Ishikawa (cell line): Measurements from ENCODE around the gene ERBB4.

Source experiments
- CEBPB ChIP-seq: IDR thresholded peaks from 2 replicates; pipeline ENCODE4 v1.6.1; 2012
- CREB1 ChIP-seq: IDR thresholded peaks from 2 replicates; pipeline ENCODE4 v1.6.1; 2012; ENCODE audit warnings: low read depth
- EGR1 ChIP-seq: IDR thresholded peaks from 2 replicates; pipeline ENCODE4 v1.6.1; 2012
- EP300 ChIP-seq: IDR thresholded peaks from 2 replicates; pipeline ENCODE4 v1.6.1; 2012; ENCODE audit warnings: borderline replicate concordance
- FOXM1 ChIP-seq: IDR thresholded peaks from 2 replicates; pipeline ENCODE4 v1.6.1; 2012; ENCODE audit warnings: low read depth, borderline replicate concordance
- MAX ChIP-seq: IDR thresholded peaks from 2 replicates; pipeline ENCODE4 v1.6.1; 2012
- NFIC ChIP-seq: IDR thresholded peaks from 2 replicates; pipeline ENCODE4 v1.6.1; 2012
- RAD21 ChIP-seq: IDR thresholded peaks from 2 replicates; pipeline ENCODE4 v1.6.1; 2012; ENCODE audit warnings: low read depth
- REST ChIP-seq: IDR thresholded peaks from 2 replicates; pipeline ENCODE4 v1.6.1; 2012; ENCODE audit warnings: low read depth, mild to moderate bottlenecking
- TAF1 ChIP-seq: IDR thresholded peaks from 2 replicates; pipeline ENCODE4 v1.6.1; 2012; ENCODE audit warnings: low read depth, mild to moderate bottlenecking
- TCF12 ChIP-seq: IDR thresholded peaks from 2 replicates; pipeline ENCODE4 v1.6.1; 2012; ENCODE audit warnings: low read depth
- TEAD4 ChIP-seq: IDR thresholded peaks from 2 replicates; pipeline ENCODE4 v1.6.1; 2012
- USF1 ChIP-seq: IDR thresholded peaks from 2 replicates; pipeline ENCODE4 v1.6.1; 2012
- YY1 ChIP-seq: IDR thresholded peaks from 2 replicates; pipeline ENCODE4 v1.6.1; 2012; ENCODE audit warnings: low read depth
- ZBTB7A ChIP-seq: IDR thresholded peaks from 2 replicates; pipeline ENCODE4 v1.6.1; 2012; ENCODE audit warnings: low read depth

Gene ERBB4

DNA sequence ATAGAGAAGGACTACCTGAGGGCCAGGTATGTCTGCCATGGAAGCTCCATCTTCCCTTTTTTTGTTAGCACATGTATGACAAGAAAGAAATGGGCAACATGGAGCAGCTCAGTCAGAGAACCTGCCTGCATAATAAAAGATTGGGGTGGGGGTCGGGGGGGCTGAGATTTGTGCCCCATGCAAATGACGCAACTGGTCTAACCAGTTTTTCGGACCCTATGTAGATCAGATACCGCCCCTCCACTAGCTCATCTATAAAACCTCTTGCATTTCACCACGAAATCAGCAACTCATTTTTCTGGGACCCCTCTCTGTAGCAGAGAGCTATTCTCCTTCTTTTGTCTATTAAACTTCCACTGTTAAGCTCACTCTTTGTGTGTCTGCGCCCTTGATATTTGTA lies 657.2 kb downstream of the ERBB4 start:
- TF ChIP-seq ZBTB7A (no peak), RAD21 (no peak), USF1 (no peak)

GRCh38 chr2:211879323-211879722 lies 659.3 kb downstream of the ERBB4 start:
- TF ChIP-seq TEAD4 (no peak), ZBTB7A (no peak), RAD21 (peak; percentile 25)

GRCh38 chr2:211877061-211877460 lies 661.5 kb downstream of the ERBB4 start:
- no peak for TF ChIP-seq RAD21
- no peak for TF ChIP-seq NFIC
- TF ChIP-seq CEBPB: no peak
- TF ChIP-seq YY1: no peak
- TF ChIP-seq EGR1: no peak
- no peak for TF ChIP-seq MAX
- TF ChIP-seq USF1: no peak
- no peak for TF ChIP-seq REST
- no peak for TF ChIP-seq TAF1
- no peak for TF ChIP-seq CREB1
- TF ChIP-seq ZBTB7A: no peak
- TF ChIP-seq TEAD4: no peak

DNA sequence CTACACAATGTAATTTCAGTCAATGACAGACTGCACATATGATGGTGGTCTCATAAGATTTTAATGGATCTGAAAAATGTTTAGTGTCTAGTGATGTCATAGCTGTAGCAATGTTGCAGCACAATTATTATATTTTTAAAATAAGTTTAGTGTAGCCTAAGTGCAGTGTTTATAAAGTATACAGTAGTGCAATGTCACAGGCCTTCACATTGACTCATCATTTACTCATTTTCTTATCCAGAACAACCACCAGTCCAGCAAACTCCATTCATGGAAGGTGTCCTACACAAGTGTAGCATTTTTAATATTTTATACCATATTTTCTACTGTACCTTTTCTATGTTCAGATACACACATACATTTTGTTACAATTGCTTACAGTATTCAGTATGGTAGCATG lies 663.1 kb downstream of the ERBB4 start:
- no peak for TF ChIP-seq ZBTB7A
- TF ChIP-seq FOXM1: no peak
- no peak for TF ChIP-seq EGR1
- no peak for TF ChIP-seq RAD21
- no peak for TF ChIP-seq REST
- TF ChIP-seq CREB1: no peak
- TF ChIP-seq USF1: no peak
- no peak for TF ChIP-seq EP300
- no peak for TF ChIP-seq TAF1
- no peak for TF ChIP-seq TCF12
- TF ChIP-seq YY1: no peak
- TF ChIP-seq CEBPB: no peak
- TF ChIP-seq MAX: no peak
- no peak for TF ChIP-seq NFIC
- TF ChIP-seq TEAD4: no peak

GRCh38 chr2:211868996-211869533 lies 669.5 kb downstream of the ERBB4 start:
- no peak for TF ChIP-seq TCF12
- no peak for TF ChIP-seq CREB1
- no peak for TF ChIP-seq TEAD4
- no peak for TF ChIP-seq FOXM1
- no peak for TF ChIP-seq USF1
- no peak for TF ChIP-seq NFIC
- TF ChIP-seq CEBPB: no peak

- TF ChIP-seq CREB1 (no peak), NFIC (peak; percentile 18; the same call in 1 of the 2 replicates)
These were observed 670.7 kb downstream of the ERBB4 start for GRCh38 chr2:211867845-211868451.

DNA sequence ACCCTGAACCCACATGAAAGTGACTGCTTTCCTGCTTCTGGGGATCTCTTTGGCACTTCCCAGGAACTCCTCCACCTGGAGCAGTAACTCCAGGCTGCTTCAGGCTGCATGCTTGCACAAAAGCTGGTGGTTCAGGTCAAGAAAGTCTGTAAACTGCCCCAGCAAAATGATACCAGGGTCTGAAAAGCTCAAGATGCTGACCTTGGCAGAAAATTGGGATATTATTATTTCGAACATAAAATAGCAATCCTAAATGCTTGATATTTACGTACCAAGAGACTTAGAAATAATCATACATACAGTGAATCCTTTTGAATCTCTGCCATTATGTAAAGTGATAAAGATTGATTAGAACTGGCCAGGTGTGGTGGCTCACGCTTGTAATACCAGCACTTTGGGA lies 674.3 kb downstream of the ERBB4 start:
- TF ChIP-seq RAD21 (no peak), CEBPB (no peak), FOXM1 (no peak), ZBTB7A (no peak), USF1 (no peak), EP300 (no peak), TAF1 (no peak), REST (no peak)
